ENCODE results near the gene RNU6-7. TPM values are rescaled to one million over a fixed set of nuclear protein-coding genes. Genes with fewer than 3 reads are reported as not detected.

The RNU6-7 gene
- total RNA-seq, 2 donors from 2014 or later: not detected

DNA sequence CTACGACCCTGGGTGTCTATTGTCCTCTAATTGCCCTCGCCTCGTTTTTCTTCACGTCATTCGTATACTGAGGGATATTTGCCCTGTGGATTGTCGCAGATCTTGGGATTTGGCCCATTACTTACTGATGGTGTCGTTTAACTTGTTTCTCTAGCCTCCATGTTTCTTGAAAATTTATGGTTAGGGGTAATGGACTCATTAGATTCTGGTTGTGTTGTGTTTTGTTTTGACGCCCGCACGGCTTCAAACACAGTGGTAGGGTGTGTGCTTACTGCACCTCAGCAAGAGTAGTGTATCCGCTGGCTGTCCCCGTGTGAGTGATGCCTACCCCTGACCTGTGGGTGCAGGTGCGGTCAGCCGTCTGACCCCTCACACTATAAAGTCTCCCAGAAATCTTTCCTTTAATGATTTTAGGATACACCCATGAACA, 2.1 kb downstream of the RNU6-7 start:
- no peak for DNase-seq (ENCODE audit: low spot score)
- no peaks in the 10 kb centered on the region for H3K36me3 ChIP-seq
- H3K9me3 ChIP-seq: no peaks in the 10 kb centered on the region
- 4% methylated on average over 14 of the region's 14 CpGs for WGBS
- no peaks in the 10 kb centered on the region for H3K4me1 ChIP-seq (replicated peaks)
- intact Hi-C loops (cut with DNase I): loop anchor here (2.0 kb wide), 1 partner anchor 127 kb away; the partner anchor contains the start of gene ARHGAP5
- H3K27me3 ChIP-seq (replicated peaks; ENCODE audit: insufficient read depth): no peaks in the 10 kb centered on the region
- TF ChIP-seq POLR2AphosphoS5 (IDR thresholded peaks at IDR 0.05) (no peak), POLR2A (IDR thresholded peaks at IDR 0.05) (no peak)
- TF ChIP-seq, protein P1, sequence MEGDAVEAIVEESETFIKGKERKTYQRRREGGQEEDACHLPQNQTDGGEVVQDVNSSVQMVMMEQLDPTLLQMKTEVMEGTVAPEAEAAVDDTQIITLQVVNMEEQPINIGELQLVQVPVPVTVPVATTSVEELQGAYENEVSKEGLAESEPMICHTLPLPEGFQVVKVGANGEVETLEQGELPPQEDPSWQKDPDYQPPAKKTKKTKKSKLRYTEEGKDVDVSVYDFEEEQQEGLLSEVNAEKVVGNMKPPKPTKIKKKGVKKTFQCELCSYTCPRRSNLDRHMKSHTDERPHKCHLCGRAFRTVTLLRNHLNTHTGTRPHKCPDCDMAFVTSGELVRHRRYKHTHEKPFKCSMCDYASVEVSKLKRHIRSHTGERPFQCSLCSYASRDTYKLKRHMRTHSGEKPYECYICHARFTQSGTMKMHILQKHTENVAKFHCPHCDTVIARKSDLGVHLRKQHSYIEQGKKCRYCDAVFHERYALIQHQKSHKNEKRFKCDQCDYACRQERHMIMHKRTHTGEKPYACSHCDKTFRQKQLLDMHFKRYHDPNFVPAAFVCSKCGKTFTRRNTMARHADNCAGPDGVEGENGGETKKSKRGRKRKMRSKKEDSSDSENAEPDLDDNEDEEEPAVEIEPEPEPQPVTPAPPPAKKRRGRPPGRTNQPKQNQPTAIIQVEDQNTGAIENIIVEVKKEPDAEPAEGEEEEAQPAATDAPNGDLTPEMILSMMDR (IDR thresholded peaks at IDR 0.05): no peak
- H3K27ac ChIP-seq: peak overlapping the region; percentile 84 to 85
- H3K4me3 ChIP-seq: peak overlapping the region; percentile 49 to 58

DNA sequence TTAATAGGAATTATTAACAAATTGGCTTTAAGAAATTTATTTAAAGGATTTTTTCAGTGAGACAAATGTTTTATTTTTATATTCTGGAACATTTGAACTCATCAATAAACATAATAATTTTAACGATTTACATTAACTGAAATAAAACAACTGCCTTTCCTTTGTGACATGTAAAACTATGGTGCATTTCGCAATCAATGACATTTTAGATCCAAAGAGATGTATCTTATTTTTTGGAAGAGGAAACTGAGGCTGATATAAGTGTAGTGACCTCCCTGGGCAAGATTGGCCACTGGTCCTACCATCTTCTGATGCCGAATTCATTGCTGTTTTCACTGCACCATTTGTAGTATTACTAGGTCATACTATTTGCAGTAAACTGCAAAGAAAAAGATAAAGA, 3.7 kb downstream of the RNU6-7 start:
- Histone ChIP-seq H3K27ac (no peak overlapping the region), H3K4me1 (replicated peaks) (no peaks in the 10 kb centered on the region), H3K4me3 (no peak overlapping the region), H3K9me3 (no peaks in the 10 kb centered on the region), H3K27me3 (replicated peaks; ENCODE audit: insufficient read depth) (no peaks in the 10 kb centered on the region), H3K36me3 (no peaks in the 10 kb centered on the region)
- intact Hi-C loops (cut with DNase I): no loop called here
- no peak for DNase-seq (ENCODE audit: low spot score)
- 90% methylated on average over 3 of the region's 3 CpGs for WGBS
- TF ChIP-seq POLR2A (IDR thresholded peaks at IDR 0.05) (no peak), POLR2AphosphoS5 (IDR thresholded peaks at IDR 0.05) (no peak)
- TF ChIP-seq, protein P1 (IDR thresholded peaks at IDR 0.05): no peak

DNA sequence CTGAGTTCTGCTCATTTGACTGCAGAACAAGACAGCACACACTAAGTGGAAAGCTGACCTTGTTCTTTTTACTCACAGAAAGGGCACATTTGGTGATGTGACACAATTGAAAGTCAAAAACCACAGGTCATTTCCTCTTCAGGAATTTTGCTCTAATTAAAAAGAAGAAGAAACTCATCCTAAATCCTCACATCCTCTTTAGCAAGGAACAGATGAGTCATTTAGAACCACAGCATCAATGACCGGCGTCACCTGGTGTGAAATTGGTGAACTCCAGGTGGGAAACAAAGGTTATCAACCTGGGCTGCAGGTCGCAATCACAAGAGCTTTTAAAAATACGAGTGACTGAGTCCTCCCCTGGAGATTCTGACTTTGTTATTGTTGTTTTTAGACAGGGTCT, 4.1 kb downstream of the RNU6-7 start:
- no peaks in the 10 kb centered on the region for H3K4me1 ChIP-seq (replicated peaks)
- WGBS: 81% methylated on average over 4 of the region's 4 CpGs
- H3K27ac ChIP-seq: no peak overlapping the region
- no peak overlapping the region for H3K4me3 ChIP-seq
- no peaks in the 10 kb centered on the region for H3K9me3 ChIP-seq
- intact Hi-C loops (cut with DNase I): no loop called here
- no peak for DNase-seq (ENCODE audit: low spot score)
- no peaks in the 10 kb centered on the region for H3K36me3 ChIP-seq
- no peak for TF ChIP-seq POLR2AphosphoS5 (IDR thresholded peaks at IDR 0.05)
- no peak for TF ChIP-seq POLR2A (IDR thresholded peaks at IDR 0.05)
- TF ChIP-seq, protein P1 (IDR thresholded peaks at IDR 0.05): no peak
- H3K27me3 ChIP-seq (replicated peaks; ENCODE audit: insufficient read depth): no peaks in the 10 kb centered on the region

DNA sequence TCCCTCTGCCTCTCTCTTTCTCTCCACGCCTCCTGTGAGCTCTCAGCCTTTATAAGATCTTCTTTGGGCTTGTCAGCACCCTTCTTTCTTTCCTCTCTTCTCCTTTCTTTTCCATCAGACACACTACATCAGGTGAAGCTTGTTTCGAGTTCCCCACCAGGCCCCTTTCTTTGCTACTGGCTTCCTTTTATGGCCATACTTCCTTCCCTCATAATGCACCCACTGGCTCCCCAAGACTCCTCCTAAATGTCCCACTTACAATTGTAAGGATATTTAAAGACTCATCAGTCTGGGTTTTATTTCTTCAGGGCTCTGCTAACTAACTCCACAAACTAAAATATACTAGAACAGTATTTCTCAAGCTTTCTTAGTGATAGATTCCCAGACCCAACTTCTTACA, 4.7 kb downstream of the RNU6-7 start:
- WGBS: 69% methylated on average over 2 of the region's 2 CpGs
- Histone ChIP-seq H3K27ac (no peak overlapping the region), H3K4me1 (replicated peaks) (no peaks in the 10 kb centered on the region), H3K27me3 (replicated peaks; ENCODE audit: insufficient read depth) (no peaks in the 10 kb centered on the region), H3K9me3 (no peaks in the 10 kb centered on the region), H3K36me3 (no peaks in the 10 kb centered on the region), H3K4me3 (no peak overlapping the region)
- TF ChIP-seq, protein P1 (IDR thresholded peaks at IDR 0.05): no peak
- TF ChIP-seq POLR2AphosphoS5 (IDR thresholded peaks at IDR 0.05): no peak
- no peak for TF ChIP-seq POLR2A (IDR thresholded peaks at IDR 0.05)
- intact Hi-C loops (cut with DNase I): no loop called here
- DNase-seq (ENCODE audit: low spot score): no peak

DNA sequence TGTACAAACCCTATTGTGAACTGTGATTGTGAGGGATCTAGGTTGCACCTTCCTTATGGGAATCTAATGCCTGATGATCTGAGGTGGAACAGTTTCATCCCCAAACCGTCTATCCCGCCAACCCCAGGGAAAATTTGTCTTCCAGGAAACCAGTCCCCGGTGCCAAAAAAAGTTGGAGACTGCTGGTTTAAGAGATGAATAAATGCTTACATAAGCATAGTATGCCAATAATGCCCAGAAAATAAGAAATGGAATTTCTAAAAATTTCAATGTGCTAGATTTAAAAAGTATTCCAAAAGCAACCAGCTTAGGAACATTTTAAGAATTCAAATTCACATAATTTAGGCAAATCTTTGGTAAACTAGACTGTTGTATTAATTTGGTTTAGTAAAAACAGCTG, 6.6 kb downstream of the RNU6-7 start:
- Histone ChIP-seq H3K36me3 (no peaks in the 10 kb centered on the region), H3K27ac (no peak overlapping the region), H3K9me3 (no peaks in the 10 kb centered on the region), H3K4me1 (replicated peaks) (no peaks in the 10 kb centered on the region), H3K4me3 (no peak overlapping the region), H3K27me3 (replicated peaks; ENCODE audit: insufficient read depth) (no peaks in the 10 kb centered on the region)
- no peak for DNase-seq (ENCODE audit: low spot score)
- WGBS: 90% methylated on average over 3 of the region's 3 CpGs
- intact Hi-C loops (cut with DNase I): no loop called here
- TF ChIP-seq, protein P1 (IDR thresholded peaks at IDR 0.05): no peak
- TF ChIP-seq POLR2AphosphoS5 (IDR thresholded peaks at IDR 0.05) (no peak), POLR2A (IDR thresholded peaks at IDR 0.05) (no peak)

Measured in prostate gland (tissue), 2 donors.